ENCODE data around the gene CREBBP. TPM values are rescaled to one million over a fixed set of nuclear protein-coding genes. Genes with fewer than 3 reads are reported as not detected.
"Not testable (repeated sequence)": the region's sequence is repeated elsewhere in the genome, so short reads cannot be mapped to it uniquely, and the experiment has no call there.

Gene CREBBP
- total RNA-seq (100 to 1,000 TPM; 153 to 167 TPM), polyA plus RNA-seq (10 to 100 TPM in 1 of 3 donors, 1 to 10 TPM in 2; 2.9 to 12.0 (median 6.4) TPM), total RNA-seq (77.8 to 222 (median 160) reads per million in 6 experiments)

- Mint-ChIP-seq H3K36me3 (peaks cover 0 to 17% (median 5%) of the 10 kb centered on the region in 3 donors), H3K9me3 (peaks cover 0 to 2% (median 0%) of the 10 kb centered on the region in 9 donors), H3K27me3 (peaks cover 0 to 9% (median 0%) of the 10 kb centered on the region in 5 donors), H3K4me3 (peak within 1 kb of the TSS; percentile 72 to 96 (median 92)), H3K4me1 (peaks cover 27 to 44% (median 38%) of the 10 kb centered on the region in 4 donors), H3K27ac (peak within 1 kb of the TSS; percentile 64 to 96 (median 93))
- ATAC-seq: peak; percentile 85
- DNase-seq: peak; percentile 81 to 97 (median 88)
- POLR2A ChIA-PET: interaction anchor here (0.5 to 1.5 kb wide), 9 partner anchors 52 to 423 kb away, joined by 3 to 8 read pairs (median 4); no protein-coding TSS in a partner anchor
These were observed at the start of gene CREBBP for GRCh38 chr16:3880623-3881498. Gene CREBBP, minus strand, starts transcription at chr16:3880713. Its CDS starts 797 bp downstream, at chr16:3879916.

GRCh38 chr16:3927147-3927546 is 46.6 kb upstream of the CREBBP start:
- H3K4me3 Mint-ChIP-seq, POLR2A ChIA-PET, H3K9me3 Mint-ChIP-seq, H3K4me1 Mint-ChIP-seq, H3K27ac Mint-ChIP-seq, H3K36me3 Mint-ChIP-seq, DNase-seq, ATAC-seq: not testable (repeated sequence)
- peaks cover 3 to 17% (median 6%) of the 10 kb centered on the region in 5 donors for H3K27me3 Mint-ChIP-seq

GRCh38 chr16:3924763-3925162 is 44.2 kb upstream of the CREBBP start:
- ATAC-seq: no peak
- Mint-ChIP-seq H3K9me3 (peaks cover 0 to 5% (median 1%) of the 10 kb centered on the region in 9 donors), H3K27ac (no peak overlapping the region), H3K4me1 (no peaks in the 10 kb centered on the region), H3K27me3 (peaks cover 6 to 38% (median 14%) of the 10 kb centered on the region in 5 donors), H3K4me3 (no peak overlapping the region), H3K36me3 (no peaks in the 10 kb centered on the region)
- no peak for DNase-seq
- POLR2A ChIA-PET: no interaction called here

GRCh38 chr16:3922241-3922640 is 41.7 kb upstream of the CREBBP start:
- DNase-seq (no peak), ATAC-seq (no peak)
- Mint-ChIP-seq H3K27ac (no peak overlapping the region), H3K27me3 (peaks cover 4 to 38% (median 18%) of the 10 kb centered on the region in 5 donors), H3K9me3 (peaks cover 0 to 18% (median 10%) of the 10 kb centered on the region in 9 donors), H3K4me1 (no peaks in the 10 kb centered on the region), H3K4me3 (no peak overlapping the region), H3K36me3 (peaks cover 0 to 11% (median 7%) of the 10 kb centered on the region in 3 donors)
- POLR2A ChIA-PET: no interaction called here

- no peak overlapping the region for H3K27ac Mint-ChIP-seq
- ATAC-seq (no peak), DNase-seq (no peak)
- H3K27me3 Mint-ChIP-seq: peaks cover 4 to 38% (median 18%) of the 10 kb centered on the region in 5 donors
- H3K36me3 Mint-ChIP-seq: peaks cover 0 to 11% (median 7%) of the 10 kb centered on the region in 3 donors
- no peak overlapping the region for H3K4me3 Mint-ChIP-seq
- H3K9me3 Mint-ChIP-seq: peaks cover 0 to 20% (median 10%) of the 10 kb centered on the region in 9 donors
- POLR2A ChIA-PET: no interaction called here
- no peaks in the 10 kb centered on the region for H3K4me1 Mint-ChIP-seq
These were observed 39.7 kb upstream of the CREBBP start for GRCh38 chr16:3920206-3920605.

- ATAC-seq: no peak
- no peak overlapping the region for H3K4me3 Mint-ChIP-seq
- no peaks in the 10 kb centered on the region for H3K4me1 Mint-ChIP-seq
- H3K27me3 Mint-ChIP-seq: peaks cover 4 to 38% (median 18%) of the 10 kb centered on the region in 5 donors
- POLR2A ChIA-PET: no interaction called here
- DNase-seq: no peak
- no peak overlapping the region for H3K27ac Mint-ChIP-seq
- H3K36me3 Mint-ChIP-seq: peaks cover 0 to 11% (median 7%) of the 10 kb centered on the region in 3 donors
- H3K9me3 Mint-ChIP-seq: peaks cover 0 to 20% (median 10%) of the 10 kb centered on the region in 9 donors
These were observed 38.9 kb upstream of the CREBBP start for GRCh38 chr16:3919413-3919812.

- Mint-ChIP-seq H3K4me1 (no peaks in the 10 kb centered on the region), H3K36me3 (peaks cover 0 to 11% (median 7%) of the 10 kb centered on the region in 3 donors), H3K9me3 (peaks cover 0 to 17% (median 10%) of the 10 kb centered on the region in 9 donors), H3K4me3 (no peak overlapping the region), H3K27me3 (peaks cover 2 to 8% (median 6%) of the 10 kb centered on the region in 5 donors), H3K27ac (no peak overlapping the region)
- DNase-seq: no peak
- no peak for ATAC-seq
- POLR2A ChIA-PET: interaction anchor here (0.6 kb wide), 1 partner anchor 52 kb away, joined by 3 read pairs; no protein-coding TSS in a partner anchor
These were observed 35.1 kb upstream of the CREBBP start for GRCh38 chr16:3915426-3916260.

GRCh38 chr16:3912897-3913296 is 32.4 kb upstream of the CREBBP start:
- DNase-seq: no peak
- H3K4me1 Mint-ChIP-seq: peaks cover 0 to 2% (median 0%) of the 10 kb centered on the region in 4 donors

GRCh38 chr16:3912373-3912772 is 31.9 kb upstream of the CREBBP start:
- no peak overlapping the region for H3K4me3 Mint-ChIP-seq
- ATAC-seq (no peak), DNase-seq (no peak)
- H3K36me3 Mint-ChIP-seq: no peaks in the 10 kb centered on the region
- H3K9me3 Mint-ChIP-seq: peaks cover 0 to 3% (median 0%) of the 10 kb centered on the region in 9 donors
- POLR2A ChIA-PET: no interaction called here
- peaks cover 0 to 2% (median 0%) of the 10 kb centered on the region in 4 donors for H3K4me1 Mint-ChIP-seq
- no peak overlapping the region for H3K27ac Mint-ChIP-seq
- no peaks in the 10 kb centered on the region for H3K27me3 Mint-ChIP-seq

More at GRCh38 chr16:3912897-3913296, 32.4 kb upstream of the CREBBP start:
- Mint-ChIP-seq H3K4me3 (no peak overlapping the region), H3K36me3 (no peaks in the 10 kb centered on the region), H3K27ac (no peak overlapping the region), H3K27me3 (no peaks in the 10 kb centered on the region), H3K9me3 (peaks cover 0 to 6% (median 0%) of the 10 kb centered on the region in 9 donors)
- no peak for ATAC-seq
- POLR2A ChIA-PET: no interaction called here

GRCh38 chr16:3911741-3912140 is 31.2 kb upstream of the CREBBP start:
- POLR2A ChIA-PET, H3K9me3 Mint-ChIP-seq, H3K36me3 Mint-ChIP-seq, H3K27me3 Mint-ChIP-seq, H3K4me3 Mint-ChIP-seq, ATAC-seq, DNase-seq, H3K4me1 Mint-ChIP-seq, H3K27ac Mint-ChIP-seq: not testable (repeated sequence)

- no peaks in the 10 kb centered on the region for H3K27me3 Mint-ChIP-seq
- H3K4me1 Mint-ChIP-seq: peaks cover 0 to 2% (median 0%) of the 10 kb centered on the region in 4 donors
- DNase-seq: no peak
- ATAC-seq: no peak
- no peaks in the 10 kb centered on the region for H3K36me3 Mint-ChIP-seq
- H3K27ac Mint-ChIP-seq: no peak overlapping the region
- H3K9me3 Mint-ChIP-seq: no peaks in the 10 kb centered on the region
- POLR2A ChIA-PET: interaction anchor here (1.0 kb wide), 1 partner anchor 35 kb away, joined by 3 read pairs; no protein-coding TSS in a partner anchor
- H3K4me3 Mint-ChIP-seq: no peak overlapping the region
These were observed 29.5 kb upstream of the CREBBP start for GRCh38 chr16:3909791-3910583.

- DNase-seq (no peak), ATAC-seq (no peak)
- Mint-ChIP-seq H3K27ac (no peak overlapping the region), H3K27me3 (peaks cover 0 to 2% (median 0%) of the 10 kb centered on the region in 5 donors), H3K4me3 (no peak overlapping the region), H3K9me3 (no peaks in the 10 kb centered on the region), H3K36me3 (no peaks in the 10 kb centered on the region), H3K4me1 (peaks cover 0 to 2% (median 0%) of the 10 kb centered on the region in 4 donors)
- POLR2A ChIA-PET: no interaction called here
These were observed 28.5 kb upstream of the CREBBP start for GRCh38 chr16:3908951-3909437.
